ENCODE measurements around the gene ITPRID2.

- no peak for TF ChIP-seq CTCF (IDR thresholded peaks at IDR 0.05)
- TF ChIP-seq POLR2A (IDR thresholded peaks at IDR 0.05) = no peak
Measured at GRCh38 chr2:181971032-181971431, 79.5 kb downstream of the ITPRID2 start.

Data from body of pancreas (tissue), 4 donors.